Chondrocyte (in vitro differentiated cells): Measurements from ENCODE around the gene RNU1-4. TPM values are rescaled to one million over a fixed set of nuclear protein-coding genes. Genes with fewer than 3 reads are reported as not detected.
"Not testable (repeated sequence)": the region's sequence is repeated elsewhere in the genome, so short reads cannot be mapped to it uniquely, and the experiment has no call there.

ENCODE experiments used
- DNase-seq: peaks from one replicate; pipeline ENCODE4 v3.0.0; 2021; ENCODE audit warnings: mixed read lengths, low spot score
- H3K27ac Mint-ChIP-seq: one replicate; pipeline ENCODE4 v1.8.0; 2021; ENCODE audit warnings: mild to moderate bottlenecking, moderate library complexity, mixed read lengths; ENCODE audit not compliant: unreplicated experiment
- H3K27me3 Mint-ChIP-seq: 2 replicates; pipeline ENCODE4 v1.8.0; 2021; ENCODE audit warnings: low read depth, mixed read lengths
- H3K36me3 Mint-ChIP-seq: 2 replicates; pipeline ENCODE4 v1.8.0; 2021; ENCODE audit warnings: low read depth, mixed read lengths
- H3K4me1 Mint-ChIP-seq: 2 replicates; pipeline ENCODE4 v1.8.0; 2021; ENCODE audit warnings: low read depth, mild to moderate bottlenecking, mixed read lengths
- H3K4me3 Mint-ChIP-seq: one replicate; pipeline ENCODE4 v1.8.0; 2021; ENCODE audit warnings: mild to moderate bottlenecking, moderate library complexity, mixed read lengths; ENCODE audit not compliant: unreplicated experiment
- H3K9me3 Mint-ChIP-seq: 2 replicates; pipeline ENCODE4 v1.8.0; 2021; ENCODE audit warnings: low read depth, mixed read lengths
- total RNA-seq: library from RNA; stranded (reverse); gene quantifications from 3 replicates; pipeline ENCODE4 v1.2.1, GENCODE V29; 2021
- TF ChIP-seq, protein P1 (sequence below): fragments of 200-600 bp; sonication (generic); IDR thresholded peaks from 2 replicates; pipeline ENCODE4 v1.5.0; 2021; ENCODE audit warnings: antibody characterized with exemption, mild to moderate bottlenecking, moderate library complexity

Gene RNU1-4
- total RNA-seq, 1 donor from 2014 or later = 1,438 TPM

DNA sequence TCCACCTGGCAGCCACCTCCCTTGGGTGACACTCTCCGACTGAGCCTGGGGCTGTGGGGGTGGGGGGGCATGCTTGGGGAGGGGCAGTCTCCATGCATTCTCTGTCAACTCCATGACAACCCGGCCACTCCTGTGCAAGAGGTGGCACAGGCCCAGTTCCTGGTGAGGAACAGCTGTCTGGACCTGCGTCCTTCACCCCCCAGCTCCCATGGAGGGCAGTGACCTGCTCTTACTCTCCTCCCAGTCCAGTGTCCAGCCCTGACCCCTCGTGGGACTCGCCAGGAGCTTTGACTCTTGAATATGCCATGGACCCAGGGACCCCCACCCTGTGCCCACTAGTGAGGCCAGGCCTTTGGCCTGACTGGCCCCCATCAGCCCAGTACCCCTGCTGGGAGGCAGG is 38.0 kb upstream of the RNU1-4 start:
- not testable (repeated sequence) for H3K27me3 Mint-ChIP-seq, H3K9me3 Mint-ChIP-seq, H3K4me3 Mint-ChIP-seq, H3K36me3 Mint-ChIP-seq, H3K27ac Mint-ChIP-seq, H3K4me1 Mint-ChIP-seq, DNase-seq

DNA sequence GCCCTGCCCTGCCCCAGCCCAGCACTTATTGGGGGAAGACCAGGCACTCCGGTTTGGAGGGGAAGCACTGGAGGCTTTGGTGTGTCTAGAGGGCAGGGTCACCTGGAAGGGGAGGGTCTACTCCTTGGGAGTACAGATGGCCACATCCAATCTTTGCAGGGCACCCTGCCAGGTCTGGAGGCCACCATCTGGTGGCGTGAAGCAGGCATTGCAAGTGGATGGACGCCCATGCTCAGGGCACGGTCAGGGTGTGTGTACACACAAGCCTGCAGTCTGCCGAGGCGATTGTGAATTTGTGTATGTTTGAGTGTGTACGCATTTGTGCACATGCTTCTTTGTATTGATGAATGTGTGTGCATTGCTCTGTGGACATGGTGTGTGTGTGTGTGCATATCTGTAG is 37.2 kb upstream of the RNU1-4 start:
- H3K36me3 Mint-ChIP-seq, H3K27me3 Mint-ChIP-seq, H3K9me3 Mint-ChIP-seq, H3K27ac Mint-ChIP-seq, H3K4me1 Mint-ChIP-seq, H3K4me3 Mint-ChIP-seq, DNase-seq: not testable (repeated sequence)
- TF ChIP-seq, protein P1, sequence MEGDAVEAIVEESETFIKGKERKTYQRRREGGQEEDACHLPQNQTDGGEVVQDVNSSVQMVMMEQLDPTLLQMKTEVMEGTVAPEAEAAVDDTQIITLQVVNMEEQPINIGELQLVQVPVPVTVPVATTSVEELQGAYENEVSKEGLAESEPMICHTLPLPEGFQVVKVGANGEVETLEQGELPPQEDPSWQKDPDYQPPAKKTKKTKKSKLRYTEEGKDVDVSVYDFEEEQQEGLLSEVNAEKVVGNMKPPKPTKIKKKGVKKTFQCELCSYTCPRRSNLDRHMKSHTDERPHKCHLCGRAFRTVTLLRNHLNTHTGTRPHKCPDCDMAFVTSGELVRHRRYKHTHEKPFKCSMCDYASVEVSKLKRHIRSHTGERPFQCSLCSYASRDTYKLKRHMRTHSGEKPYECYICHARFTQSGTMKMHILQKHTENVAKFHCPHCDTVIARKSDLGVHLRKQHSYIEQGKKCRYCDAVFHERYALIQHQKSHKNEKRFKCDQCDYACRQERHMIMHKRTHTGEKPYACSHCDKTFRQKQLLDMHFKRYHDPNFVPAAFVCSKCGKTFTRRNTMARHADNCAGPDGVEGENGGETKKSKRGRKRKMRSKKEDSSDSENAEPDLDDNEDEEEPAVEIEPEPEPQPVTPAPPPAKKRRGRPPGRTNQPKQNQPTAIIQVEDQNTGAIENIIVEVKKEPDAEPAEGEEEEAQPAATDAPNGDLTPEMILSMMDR = peak; percentile 21

DNA sequence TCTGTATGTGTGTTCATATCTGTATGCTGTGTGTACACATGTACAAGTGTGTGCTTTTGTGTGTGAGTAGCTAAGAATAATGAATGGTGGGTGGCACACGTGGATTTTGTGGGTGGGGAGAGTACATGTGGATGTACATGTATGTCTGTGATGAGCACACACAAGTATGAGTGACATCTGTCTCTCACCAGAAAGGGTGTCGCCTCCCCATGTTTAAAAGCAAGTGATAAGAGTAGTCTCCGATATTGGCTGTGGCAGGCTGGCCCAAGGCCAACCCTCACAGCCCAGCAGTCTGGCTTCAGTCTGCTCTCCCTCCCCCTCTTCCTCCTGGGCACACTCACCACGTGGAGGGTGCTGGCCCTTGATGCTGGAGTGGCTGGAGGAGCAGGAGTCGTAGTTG is 36.7 kb upstream of the RNU1-4 start:
- H3K27me3 Mint-ChIP-seq, H3K36me3 Mint-ChIP-seq, DNase-seq, H3K27ac Mint-ChIP-seq, H3K4me3 Mint-ChIP-seq, H3K4me1 Mint-ChIP-seq, H3K9me3 Mint-ChIP-seq: not testable (repeated sequence)

DNA sequence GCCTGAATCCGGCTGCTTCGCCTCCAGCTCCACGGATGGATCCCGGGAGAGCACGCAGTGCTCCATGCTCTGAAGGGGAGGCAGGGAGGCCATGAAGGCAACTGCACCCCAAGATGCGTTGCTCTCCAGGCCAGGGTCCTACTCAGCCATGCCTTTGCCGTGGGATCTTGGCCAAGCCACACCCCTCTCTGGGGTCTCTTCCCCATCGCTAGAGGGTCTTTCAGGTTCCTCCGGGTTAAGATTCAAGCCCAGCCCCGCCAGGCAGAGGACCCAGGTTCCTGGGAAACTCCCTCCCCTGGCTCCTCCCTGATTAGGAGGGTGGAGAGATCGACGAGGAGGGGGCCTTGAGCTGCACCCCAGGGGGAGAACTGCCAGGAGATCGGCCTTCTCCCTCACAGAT is 36.2 kb upstream of the RNU1-4 start:
- not testable (repeated sequence) for DNase-seq, H3K27me3 Mint-ChIP-seq, H3K4me1 Mint-ChIP-seq, H3K36me3 Mint-ChIP-seq, H3K27ac Mint-ChIP-seq, H3K9me3 Mint-ChIP-seq, H3K4me3 Mint-ChIP-seq

DNA sequence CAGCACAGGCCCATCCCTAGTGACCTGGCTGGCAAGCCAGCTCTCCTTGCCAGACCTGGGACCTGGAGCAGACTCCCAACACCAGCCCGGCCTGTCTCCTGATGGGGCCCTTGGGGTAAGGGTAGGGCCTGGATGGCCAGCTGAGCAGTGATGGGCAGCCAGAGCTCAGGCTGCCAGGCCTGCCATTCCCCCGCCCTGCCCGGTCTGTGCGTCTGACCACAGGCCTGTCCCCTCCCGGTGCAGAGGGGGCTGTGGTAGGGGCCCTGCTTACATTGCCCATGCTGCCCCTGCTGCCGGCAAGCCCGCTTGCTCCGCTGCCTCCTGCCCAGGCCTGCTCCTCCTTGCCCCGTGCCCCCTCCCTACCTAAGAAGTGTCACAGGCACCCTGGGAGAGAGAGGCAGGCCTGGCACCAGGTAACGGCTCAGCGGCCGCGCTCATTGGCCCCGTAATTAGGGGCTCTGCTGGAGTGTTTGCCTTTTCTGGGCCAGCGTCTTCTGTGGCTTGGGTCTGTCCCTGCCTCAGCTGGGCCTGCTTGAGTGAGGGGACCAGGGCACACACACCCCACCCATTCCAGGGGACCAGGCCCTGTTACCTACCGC is 35.7 kb upstream of the RNU1-4 start:
- not testable (repeated sequence) for H3K36me3 Mint-ChIP-seq, H3K27ac Mint-ChIP-seq, H3K9me3 Mint-ChIP-seq, DNase-seq, H3K4me1 Mint-ChIP-seq, H3K4me3 Mint-ChIP-seq, H3K27me3 Mint-ChIP-seq

DNA sequence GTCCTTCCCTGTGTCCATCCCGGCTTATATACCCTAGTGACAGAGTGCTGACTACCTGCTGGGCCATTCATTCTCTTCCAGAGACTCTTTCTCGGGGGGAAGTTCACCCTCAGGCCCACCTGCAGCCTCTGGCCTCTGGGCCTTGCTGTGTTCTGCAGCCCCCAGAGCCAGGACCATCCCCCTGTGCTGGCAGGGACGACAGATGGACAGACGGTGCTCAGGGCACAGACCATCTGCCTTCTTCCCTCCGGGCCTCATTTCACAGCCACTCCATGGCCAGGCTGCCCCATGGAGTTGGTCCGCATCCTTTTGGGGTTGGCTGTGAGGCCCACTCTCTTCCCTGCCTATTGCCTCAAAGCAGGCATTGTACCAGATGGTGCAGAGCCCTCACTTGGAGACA is 34.0 kb upstream of the RNU1-4 start:
- H3K9me3 Mint-ChIP-seq, DNase-seq, H3K4me1 Mint-ChIP-seq, H3K27ac Mint-ChIP-seq, H3K4me3 Mint-ChIP-seq, H3K27me3 Mint-ChIP-seq, H3K36me3 Mint-ChIP-seq: not testable (repeated sequence)

DNA sequence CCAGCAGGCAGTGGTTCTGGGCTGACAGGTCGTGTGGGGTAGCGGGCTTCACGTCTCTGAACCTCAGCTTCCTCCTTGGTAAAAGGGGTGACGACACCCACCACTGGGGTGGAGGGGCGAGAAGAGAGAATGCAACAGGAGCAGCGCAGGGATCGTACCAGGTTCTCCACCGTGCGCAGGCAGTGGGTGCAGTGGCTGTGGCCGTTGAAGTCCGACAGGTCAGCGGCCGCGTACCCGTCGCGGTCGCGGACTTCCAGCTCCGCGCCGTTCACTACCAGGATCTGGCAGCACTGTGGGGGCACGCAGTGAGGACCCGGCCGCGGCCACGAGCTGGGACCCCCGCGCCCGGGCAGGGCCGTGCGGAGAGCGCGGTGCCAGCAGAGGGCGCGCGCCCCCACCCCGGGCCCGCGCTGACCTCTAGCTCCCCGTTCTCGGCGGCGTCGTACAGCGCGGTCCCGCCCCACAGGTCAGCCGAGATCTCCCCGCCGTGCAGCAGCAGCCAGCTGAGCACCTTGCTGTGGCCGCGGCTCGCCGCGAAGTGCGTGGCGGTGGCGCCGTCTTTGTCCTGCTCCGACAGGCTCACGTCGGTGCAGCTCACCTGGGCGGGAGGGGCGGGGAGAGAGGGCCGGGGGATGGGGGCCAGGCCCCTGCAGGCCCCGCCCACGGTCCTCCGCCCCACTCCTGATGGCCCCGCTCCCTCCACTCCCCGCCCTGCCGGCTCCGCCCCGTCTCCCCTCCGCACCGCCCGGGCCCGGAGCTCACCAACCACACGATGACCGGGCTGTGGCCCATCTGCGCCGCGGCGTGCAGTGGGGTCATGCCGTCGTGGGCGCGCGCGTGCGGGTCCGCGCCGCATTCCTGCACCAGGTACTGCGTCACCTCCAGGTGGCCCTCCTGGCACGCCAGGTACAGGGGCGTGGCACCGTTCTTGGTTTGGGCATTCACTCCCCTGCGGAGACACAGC is 32.9 kb upstream of the RNU1-4 start:
- not testable (repeated sequence) for H3K4me1 Mint-ChIP-seq, H3K27ac Mint-ChIP-seq, H3K27me3 Mint-ChIP-seq, H3K36me3 Mint-ChIP-seq, H3K9me3 Mint-ChIP-seq, DNase-seq, H3K4me3 Mint-ChIP-seq

DNA sequence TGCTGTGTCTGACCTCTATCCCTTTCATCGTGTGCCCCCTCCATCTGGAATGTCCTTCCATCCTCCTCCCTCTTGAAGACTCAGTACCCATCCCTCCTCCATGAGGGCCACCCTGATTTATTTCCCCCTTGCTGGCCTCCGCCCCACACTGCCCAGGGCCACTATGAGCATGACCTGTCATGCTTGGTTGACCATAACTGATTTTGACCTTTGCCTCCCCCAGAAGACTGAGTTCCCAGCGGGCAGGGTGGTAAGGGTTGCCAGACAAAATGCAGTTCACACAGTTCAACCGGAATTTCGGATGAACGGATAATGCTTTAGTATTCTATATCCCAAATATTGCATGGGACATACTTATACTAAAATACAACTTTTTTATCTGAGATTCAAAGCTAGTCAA is 31.6 kb upstream of the RNU1-4 start:
- H3K4me1 Mint-ChIP-seq, H3K36me3 Mint-ChIP-seq, H3K27ac Mint-ChIP-seq, H3K27me3 Mint-ChIP-seq, H3K9me3 Mint-ChIP-seq, H3K4me3 Mint-ChIP-seq, DNase-seq: not testable (repeated sequence)

DNA sequence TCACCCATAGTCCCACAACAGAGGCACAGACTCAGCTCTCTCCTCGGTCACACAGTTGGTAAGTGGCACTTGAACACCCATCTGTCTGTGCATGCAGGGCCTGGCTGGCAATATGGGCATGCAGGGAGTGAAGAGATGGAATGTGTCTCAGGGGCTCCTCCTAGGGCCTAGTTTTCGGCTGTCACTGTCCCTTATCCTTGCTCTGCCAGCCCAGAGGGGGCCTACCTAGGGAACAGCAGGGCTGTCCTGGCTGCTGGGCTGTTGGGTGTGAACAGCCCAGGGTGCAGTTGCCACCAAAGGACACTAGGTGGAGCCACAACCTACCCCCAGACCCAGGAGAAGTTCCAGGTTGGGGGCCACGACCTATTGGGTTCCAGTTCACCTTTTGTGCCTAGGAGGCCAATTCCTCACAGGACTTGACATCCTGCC is 30.6 kb upstream of the RNU1-4 start:
- not testable (repeated sequence) for DNase-seq, H3K36me3 Mint-ChIP-seq, H3K9me3 Mint-ChIP-seq, H3K4me1 Mint-ChIP-seq, H3K27me3 Mint-ChIP-seq, H3K27ac Mint-ChIP-seq, H3K4me3 Mint-ChIP-seq

DNA sequence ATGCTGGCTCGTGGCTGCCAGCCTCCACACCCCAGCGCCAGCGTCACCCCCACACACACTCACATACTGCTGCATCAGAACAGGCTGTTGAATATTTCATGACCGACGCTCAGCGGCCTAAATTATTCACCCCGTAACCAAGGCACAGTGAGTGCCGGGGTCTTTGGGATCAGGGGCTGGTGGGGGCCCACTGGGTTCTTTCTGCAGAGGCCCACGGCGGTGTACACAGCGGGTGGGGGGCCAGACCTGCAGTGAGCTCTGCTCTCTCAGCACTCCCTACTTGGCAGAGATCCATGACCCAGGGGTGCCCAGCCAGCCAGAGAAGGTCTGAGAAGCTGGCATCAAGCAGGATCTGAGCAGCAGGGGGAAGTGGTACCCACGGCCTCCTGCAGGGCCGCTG is 29.7 kb upstream of the RNU1-4 start:
- not testable (repeated sequence) for H3K4me1 Mint-ChIP-seq, H3K27ac Mint-ChIP-seq, H3K27me3 Mint-ChIP-seq

DNA sequence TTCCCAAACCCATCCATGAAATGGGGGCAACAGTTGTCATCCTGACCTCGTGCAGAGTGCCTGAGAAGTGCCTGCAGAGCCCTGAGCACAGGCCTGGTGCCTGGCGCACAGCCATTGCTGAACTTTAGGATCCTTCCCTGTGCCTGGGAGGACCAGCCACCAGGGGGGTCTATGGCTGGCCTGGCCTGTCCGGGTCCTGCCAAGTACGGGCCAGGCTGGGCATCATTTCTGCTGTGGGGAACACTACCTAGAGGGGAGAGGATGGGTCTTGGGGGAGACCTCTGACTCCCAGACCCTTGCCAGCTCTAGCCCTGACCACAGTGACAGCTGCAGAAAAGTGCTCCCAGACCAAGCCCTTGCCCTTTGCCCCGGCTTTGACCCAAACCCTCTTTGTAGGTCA is 28.2 kb upstream of the RNU1-4 start:
- H3K4me3 Mint-ChIP-seq, H3K36me3 Mint-ChIP-seq, H3K27ac Mint-ChIP-seq, H3K27me3 Mint-ChIP-seq, H3K4me1 Mint-ChIP-seq, H3K9me3 Mint-ChIP-seq, DNase-seq: not testable (repeated sequence)

More for the DNA sequence above, 29.7 kb upstream of the RNU1-4 start:
- not testable (repeated sequence) for H3K4me3 Mint-ChIP-seq, DNase-seq, H3K36me3 Mint-ChIP-seq, H3K9me3 Mint-ChIP-seq

DNA sequence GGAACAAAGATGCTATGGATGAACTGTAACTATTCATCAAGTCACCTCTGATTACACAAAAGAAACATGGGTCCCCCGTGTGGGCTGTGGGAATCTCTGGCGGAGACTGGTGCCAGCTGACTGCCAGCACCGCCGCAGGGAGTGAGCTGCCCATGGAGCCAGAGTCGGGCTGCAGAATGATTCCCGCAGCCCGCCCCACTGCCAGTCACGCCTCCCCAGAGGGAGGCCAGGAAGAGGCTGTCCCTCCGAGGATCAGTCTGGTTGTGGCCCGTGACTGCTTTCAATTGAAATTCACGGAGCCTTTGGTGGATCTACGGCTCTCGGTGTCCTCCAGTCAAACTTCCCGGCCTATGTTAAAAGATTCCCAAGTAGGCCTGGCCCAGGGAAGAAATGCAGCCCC is 27.7 kb upstream of the RNU1-4 start:
- not testable (repeated sequence) for H3K4me1 Mint-ChIP-seq, DNase-seq, H3K9me3 Mint-ChIP-seq, H3K27ac Mint-ChIP-seq, H3K36me3 Mint-ChIP-seq, H3K4me3 Mint-ChIP-seq
- H3K27me3 Mint-ChIP-seq = peaks cover 10% of the 10 kb centered on the region
